Progenitor cell of endocrine pancreas (in vitro differentiated cells): Measurements from ENCODE around the gene INPP4A. TPM values are rescaled to one million over a fixed set of nuclear protein-coding genes. Genes with fewer than 3 reads are reported as not detected.

Source experiments
- DNase-seq: peaks from one replicate; pipeline ENCODE4 v3.0.0; 2021; ENCODE audit warnings: low spot score; ENCODE audit not compliant: unreplicated experiment
- H3K27ac Mint-ChIP-seq: 2 replicates; pipeline ENCODE4 v1.8.0; 2021; ENCODE audit warnings: mild to moderate bottlenecking, moderate library complexity, mixed read lengths
- H3K27me3 Mint-ChIP-seq: 2 replicates; pipeline ENCODE4 v1.8.0; 2021; ENCODE audit warnings: mixed read lengths
- H3K36me3 Mint-ChIP-seq: 2 replicates; pipeline ENCODE4 v1.8.0; 2022; ENCODE audit warnings: mixed read lengths; ENCODE audit not compliant: insufficient read depth
- H3K4me1 Mint-ChIP-seq: 2 replicates; pipeline ENCODE4 v1.8.0; 2021; ENCODE audit warnings: low read depth, mixed read lengths
- H3K4me3 Mint-ChIP-seq: 2 replicates; pipeline ENCODE4 v1.8.0; 2021; ENCODE audit warnings: low read depth, mild to moderate bottlenecking, moderate library complexity, mixed read lengths
- H3K9me3 Mint-ChIP-seq: 2 replicates; pipeline ENCODE4 v1.8.0; 2021; ENCODE audit warnings: low read depth, mixed read lengths
- total RNA-seq: library from RNA; stranded (reverse); gene quantifications from 2 replicates; pipeline ENCODE4 v1.2.1, GENCODE V29; 2021
- TF ChIP-seq, protein P1 (sequence below): fragments of 200-600 bp; sonication (generic); IDR thresholded peaks from one replicate; pipeline ENCODE4 v1.5.0; 2021; ENCODE audit warnings: antibody characterized with exemption, mild to moderate bottlenecking; ENCODE audit not compliant: unreplicated experiment

The INPP4A gene
- total RNA-seq, 1 donor from 2014 or later, result 33.0 TPM

DNA sequence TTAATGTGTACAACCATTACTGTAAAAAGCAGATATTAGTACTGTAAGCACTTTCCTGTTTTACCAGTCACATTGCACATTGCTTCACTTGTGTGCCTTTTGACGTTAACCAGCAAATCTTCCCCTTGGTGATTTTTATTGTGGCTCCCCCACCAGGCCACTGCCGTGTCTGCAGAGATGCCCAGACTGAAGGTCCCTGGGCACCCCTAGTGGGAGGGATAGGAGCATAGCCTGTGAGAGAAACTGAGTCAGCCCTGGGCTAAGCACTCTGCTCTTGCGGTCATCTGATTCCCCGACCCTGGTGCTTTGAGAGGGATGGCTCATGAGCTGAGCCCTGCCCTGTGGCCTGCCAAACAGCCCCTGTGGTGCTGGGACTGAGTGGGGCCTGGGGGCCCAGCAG is 73.4 kb downstream of the INPP4A start:
- H3K27ac Mint-ChIP-seq, result no peak overlapping the region
- peaks cover 2% of the 10 kb centered on the region for H3K4me1 Mint-ChIP-seq
- TF ChIP-seq, protein P1, sequence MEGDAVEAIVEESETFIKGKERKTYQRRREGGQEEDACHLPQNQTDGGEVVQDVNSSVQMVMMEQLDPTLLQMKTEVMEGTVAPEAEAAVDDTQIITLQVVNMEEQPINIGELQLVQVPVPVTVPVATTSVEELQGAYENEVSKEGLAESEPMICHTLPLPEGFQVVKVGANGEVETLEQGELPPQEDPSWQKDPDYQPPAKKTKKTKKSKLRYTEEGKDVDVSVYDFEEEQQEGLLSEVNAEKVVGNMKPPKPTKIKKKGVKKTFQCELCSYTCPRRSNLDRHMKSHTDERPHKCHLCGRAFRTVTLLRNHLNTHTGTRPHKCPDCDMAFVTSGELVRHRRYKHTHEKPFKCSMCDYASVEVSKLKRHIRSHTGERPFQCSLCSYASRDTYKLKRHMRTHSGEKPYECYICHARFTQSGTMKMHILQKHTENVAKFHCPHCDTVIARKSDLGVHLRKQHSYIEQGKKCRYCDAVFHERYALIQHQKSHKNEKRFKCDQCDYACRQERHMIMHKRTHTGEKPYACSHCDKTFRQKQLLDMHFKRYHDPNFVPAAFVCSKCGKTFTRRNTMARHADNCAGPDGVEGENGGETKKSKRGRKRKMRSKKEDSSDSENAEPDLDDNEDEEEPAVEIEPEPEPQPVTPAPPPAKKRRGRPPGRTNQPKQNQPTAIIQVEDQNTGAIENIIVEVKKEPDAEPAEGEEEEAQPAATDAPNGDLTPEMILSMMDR, result peak; percentile 32
- no peaks in the 10 kb centered on the region for H3K9me3 Mint-ChIP-seq
- H3K4me3 Mint-ChIP-seq, result no peak overlapping the region
- H3K36me3 Mint-ChIP-seq, result peaks cover 6% of the 10 kb centered on the region
- no peak for DNase-seq
- H3K27me3 Mint-ChIP-seq, result no peaks in the 10 kb centered on the region

DNA sequence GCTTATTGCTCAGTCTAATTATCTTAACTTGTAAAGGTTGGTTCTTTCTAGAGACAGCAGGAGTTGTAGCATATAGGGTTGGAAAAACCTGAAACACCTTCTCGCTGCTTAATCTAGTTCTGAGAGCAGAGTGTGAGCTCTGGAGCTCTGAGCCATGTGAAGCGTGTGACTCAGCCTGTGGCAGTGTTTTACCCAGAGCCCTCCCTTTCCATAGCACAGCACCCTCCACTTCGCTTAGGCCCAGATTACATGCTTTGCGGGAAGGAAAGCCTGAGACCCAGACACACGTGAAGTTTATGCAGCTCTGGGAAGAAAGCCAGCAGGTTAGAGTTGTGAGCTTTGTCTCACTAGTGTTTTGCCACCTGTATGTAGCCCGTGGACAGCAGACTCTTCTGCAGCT is 74.5 kb downstream of the INPP4A start:
- TF ChIP-seq, protein P1, result no peak
- no peaks in the 10 kb centered on the region for H3K9me3 Mint-ChIP-seq
- peaks cover 1% of the 10 kb centered on the region for H3K4me1 Mint-ChIP-seq
- peak overlapping the region; percentile 12 for H3K27ac Mint-ChIP-seq
- no peak overlapping the region for H3K4me3 Mint-ChIP-seq
- no peak for DNase-seq
- H3K27me3 Mint-ChIP-seq, result no peaks in the 10 kb centered on the region
- peaks cover 6% of the 10 kb centered on the region for H3K36me3 Mint-ChIP-seq

DNA sequence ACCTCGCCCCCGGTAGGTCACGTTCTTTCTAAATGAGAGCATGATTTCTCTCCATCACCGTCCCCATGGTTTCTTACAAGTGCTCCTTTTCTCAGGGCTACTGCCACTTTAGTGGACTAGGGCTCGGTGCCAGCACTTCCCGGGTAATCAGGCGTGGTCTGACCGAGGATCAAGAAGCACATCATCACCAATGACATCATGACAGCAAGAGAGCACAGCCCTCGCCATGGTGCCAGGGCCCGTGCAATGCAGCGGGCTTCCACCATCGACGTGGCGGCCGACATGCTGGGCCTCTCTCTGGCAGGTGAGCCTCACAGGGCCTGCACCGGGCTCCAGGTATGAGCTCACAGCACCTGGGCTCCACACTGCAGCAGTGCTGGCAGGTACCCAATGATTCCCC is 75.2 kb downstream of the INPP4A start:
- Mint-ChIP-seq H3K27ac (no peak overlapping the region), H3K4me1 (no peaks in the 10 kb centered on the region), H3K27me3 (no peaks in the 10 kb centered on the region), H3K4me3 (no peak overlapping the region), H3K9me3 (no peaks in the 10 kb centered on the region), H3K36me3 (peaks cover 6% of the 10 kb centered on the region)
- no peak for DNase-seq
- TF ChIP-seq, protein P1, result no peak

DNA sequence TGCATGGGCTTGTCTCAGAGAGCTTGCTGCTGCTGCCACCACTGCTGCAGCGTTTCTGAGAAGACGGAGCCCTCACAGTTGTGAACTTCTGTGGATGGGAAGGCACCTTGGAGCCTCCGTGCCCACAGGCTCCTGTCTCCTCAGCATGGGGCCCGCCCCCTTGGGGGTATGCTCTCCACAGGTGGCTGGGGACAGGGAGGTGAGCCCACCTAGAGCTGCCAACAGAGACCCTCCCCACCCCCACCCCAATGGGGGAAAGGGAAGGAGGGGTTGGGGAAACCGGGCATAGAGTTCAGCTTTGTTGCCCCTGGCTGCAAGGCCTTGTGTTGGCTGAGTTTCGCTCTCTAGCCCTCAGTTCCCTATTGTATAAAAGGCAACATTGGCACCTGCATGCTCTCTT is 76.1 kb downstream of the INPP4A start:
- Mint-ChIP-seq H3K27me3 (no peaks in the 10 kb centered on the region), H3K4me3 (no peak overlapping the region), H3K27ac (no peak overlapping the region), H3K9me3 (peaks cover 2% of the 10 kb centered on the region), H3K36me3 (peaks cover 9% of the 10 kb centered on the region), H3K4me1 (no peaks in the 10 kb centered on the region)
- TF ChIP-seq, protein P1, result no peak
- DNase-seq, result no peak

DNA sequence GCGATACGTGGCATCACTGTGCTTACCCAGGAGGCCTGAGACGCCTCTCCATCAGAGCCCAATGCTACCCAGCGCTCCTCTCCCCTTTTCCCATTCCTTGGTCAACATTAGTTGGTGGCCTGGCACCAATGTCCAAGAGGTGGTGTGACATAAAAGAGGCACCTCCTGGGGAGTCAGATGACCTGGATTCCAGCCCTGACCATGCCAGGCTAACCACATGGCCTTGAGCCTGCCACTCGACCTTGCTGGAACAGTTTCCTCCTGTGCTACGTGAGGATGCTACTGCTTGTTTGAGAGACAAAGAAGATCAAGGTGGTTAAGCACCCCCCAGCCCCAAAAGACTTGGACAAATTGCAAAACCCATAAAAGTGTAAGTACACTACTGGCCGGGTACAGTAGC is 76.6 kb downstream of the INPP4A start:
- TF ChIP-seq, protein P1, result no peak
- no peak overlapping the region for H3K4me3 Mint-ChIP-seq
- no peak overlapping the region for H3K27ac Mint-ChIP-seq
- H3K36me3 Mint-ChIP-seq, result peaks cover 9% of the 10 kb centered on the region
- DNase-seq, result no peak
- H3K27me3 Mint-ChIP-seq, result no peaks in the 10 kb centered on the region
- no peaks in the 10 kb centered on the region for H3K4me1 Mint-ChIP-seq
- H3K9me3 Mint-ChIP-seq, result peaks cover 2% of the 10 kb centered on the region
